Epithelial cell of esophagus (primary cell): Measurements from ENCODE around the gene SLC11A1.

Experiments used
- DNase-seq: peaks from one replicate; pipeline ENCODE4 v3.0.0; 2010; ENCODE audit warnings: low read depth
- H3K4me3 ChIP-seq: 2 replicates; pipeline ENCODE4 v1.5.1; 2011; ENCODE audit warnings: mild to moderate bottlenecking, low read length, control low read depth
- CTCF ChIP-seq: IDR thresholded peaks from 2 replicates; pipeline ENCODE4 v1.5.1; 2011; ENCODE audit warnings: low read depth, mild to moderate bottlenecking, low read length, control low read depth, inconsistent platforms; ENCODE audit not compliant: insufficient read depth; ENCODE audit errors: missing control alignments

SLC11A1 gene

GRCh38 chr2:218434456-218434855 is 52.4 kb downstream of the SLC11A1 start:
- no peak for TF ChIP-seq CTCF
- H3K4me3 ChIP-seq: no peak overlapping the region
- DNase-seq: no peak

- TF ChIP-seq CTCF: no peak
- H3K4me3 ChIP-seq: no peak overlapping the region
Observed at GRCh38 chr2:218435003-218435982, 53.2 kb downstream of the SLC11A1 start.

GRCh38 chr2:218436992-218437391 is 54.9 kb downstream of the SLC11A1 start:
- no peak overlapping the region for H3K4me3 ChIP-seq
- DNase-seq: no peak

More at GRCh38 chr2:218435003-218435982, 53.2 kb downstream of the SLC11A1 start:
- no peak for DNase-seq

GRCh38 chr2:218437969-218438368 is 55.9 kb downstream of the SLC11A1 start:
- TF ChIP-seq CTCF: no peak
- no peak overlapping the region for H3K4me3 ChIP-seq
- DNase-seq: no peak

More at GRCh38 chr2:218436992-218437391, 54.9 kb downstream of the SLC11A1 start:
- TF ChIP-seq CTCF: no peak

- no peak for TF ChIP-seq CTCF
- H3K4me3 ChIP-seq: no peak overlapping the region
- no peak for DNase-seq
Observed at GRCh38 chr2:218438596-218438995, 56.5 kb downstream of the SLC11A1 start.

GRCh38 chr2:218444692-218445357 is 62.8 kb downstream of the SLC11A1 start:
- no peak for TF ChIP-seq CTCF

More at GRCh38 chr2:218444692-218445357, 62.8 kb downstream of the SLC11A1 start:
- DNase-seq: no peak
- no peak overlapping the region for H3K4me3 ChIP-seq
